ENCODE measurements around the gene CDK9.

The CDK9 gene

GRCh38 chr9:127762111-127762676, 23.6 kb upstream of the CDK9 start:
- no peak for DNase-seq

GRCh38 chr9:127763918-127764384, 21.9 kb upstream of the CDK9 start:
- peak; percentile 52 for DNase-seq

GRCh38 chr9:127765418-127765817, 20.4 kb upstream of the CDK9 start:
- DNase-seq: no peak

- no peak for DNase-seq
These were observed 18.4 kb upstream of the CDK9 start for GRCh38 chr9:127767410-127767809.

- DNase-seq: no peak
These were observed 17.9 kb upstream of the CDK9 start for GRCh38 chr9:127767909-127768331.

GRCh38 chr9:127768698-127769097, 17.1 kb upstream of the CDK9 start:
- no peak for DNase-seq

GRCh38 chr9:127769101-127769500, 16.7 kb upstream of the CDK9 start:
- no peak for DNase-seq

GRCh38 chr9:127769929-127770582, 15.8 kb upstream of the CDK9 start:
- no peak for DNase-seq

- no peak for DNase-seq
These were observed 15.3 kb upstream of the CDK9 start for GRCh38 chr9:127770583-127770904.

- peak; percentile 98 for DNase-seq
These were observed 14.8 kb upstream of the CDK9 start for GRCh38 chr9:127770905-127771569.

DNA sequence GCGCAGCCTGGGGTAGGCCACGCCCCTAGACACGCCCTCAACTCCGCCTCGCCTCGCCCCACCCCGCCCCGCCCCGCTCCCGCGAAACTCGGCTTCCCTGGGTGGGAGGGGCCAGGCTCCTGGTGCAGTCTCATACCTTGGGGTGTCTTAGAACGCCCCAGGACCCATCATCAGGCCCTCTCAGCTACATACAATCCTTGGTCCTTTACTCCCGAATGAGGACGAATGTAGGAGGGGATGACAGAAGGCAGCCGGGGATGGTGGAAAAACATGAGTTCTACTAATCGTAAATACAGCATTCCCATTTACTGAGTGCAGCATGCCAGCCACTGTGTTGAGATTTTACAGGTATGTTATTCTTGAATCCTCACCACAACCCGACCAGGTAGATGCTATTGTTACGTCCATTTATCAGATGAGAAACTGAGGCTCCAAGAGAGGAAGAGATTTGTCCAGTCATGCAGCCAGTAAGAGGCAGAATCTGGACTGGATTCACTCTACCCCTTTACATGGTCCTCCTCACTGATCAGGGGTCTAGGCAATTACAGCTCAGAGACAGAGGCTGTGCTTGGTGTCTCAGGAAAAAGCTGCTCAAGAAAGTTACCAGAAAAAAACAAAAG, 14.2 kb upstream of the CDK9 start:
- DNase-seq: no peak

DNA sequence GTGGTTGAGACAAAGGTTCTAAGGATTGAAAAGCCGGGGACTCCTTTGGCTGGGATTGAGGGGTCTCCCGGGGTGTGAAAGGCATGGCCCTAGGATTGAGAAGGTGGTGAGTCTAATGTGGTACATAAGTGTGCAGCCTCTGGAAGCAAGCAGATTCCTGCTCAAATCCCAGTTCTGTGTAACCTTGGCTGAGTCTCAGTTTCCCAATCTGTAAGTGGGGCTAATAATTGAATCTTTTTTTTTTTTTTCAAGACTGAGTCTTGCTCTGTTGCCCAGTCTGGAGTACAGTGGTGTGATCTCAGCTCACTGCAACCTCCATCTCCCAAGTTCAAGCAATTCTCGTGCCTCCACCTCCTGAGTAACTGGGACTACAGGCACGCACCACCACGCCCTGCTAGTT, 13.2 kb upstream of the CDK9 start:
- DNase-seq: no peak

DNA sequence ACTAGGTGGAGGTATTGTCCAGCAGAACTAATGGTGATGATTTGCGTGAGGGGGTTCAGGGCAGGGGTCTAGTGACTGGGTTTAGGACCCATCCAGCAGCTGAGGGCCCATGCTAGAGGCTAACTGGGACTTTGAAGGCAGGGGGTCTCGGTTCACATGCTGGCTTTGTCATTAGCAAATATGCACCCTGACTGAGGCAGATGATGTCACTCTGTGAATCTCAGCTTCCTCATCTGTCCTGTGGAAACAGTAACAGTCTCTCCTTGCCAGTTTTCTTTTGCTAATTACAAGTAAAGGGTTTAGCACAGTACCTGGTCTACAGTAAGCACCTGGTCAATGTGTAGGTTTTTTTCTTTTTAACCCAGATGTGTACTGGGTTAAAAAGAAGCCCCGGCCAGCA, 12.6 kb upstream of the CDK9 start:
- no peak for DNase-seq

DNA sequence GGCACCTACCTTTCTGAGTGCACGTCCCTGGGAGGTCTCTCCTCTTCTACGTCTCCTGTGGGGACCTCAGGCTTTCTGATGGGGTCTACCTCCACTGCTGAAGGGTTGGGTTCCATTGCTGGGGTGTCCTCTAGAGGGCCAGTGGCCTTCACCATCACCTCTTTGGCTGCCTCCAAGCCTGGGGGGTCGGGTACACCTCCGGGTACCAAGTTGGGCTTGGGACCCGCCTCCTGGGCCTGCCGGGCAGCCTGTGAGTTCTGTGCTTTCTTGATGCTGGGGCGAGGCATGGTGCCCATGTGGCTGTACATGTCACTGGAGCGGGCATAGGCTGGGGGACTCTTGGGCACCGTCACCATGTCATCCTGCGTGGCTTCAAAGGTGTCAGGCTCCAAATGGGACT, 11.9 kb upstream of the CDK9 start:
- DNase-seq: no peak

DNA sequence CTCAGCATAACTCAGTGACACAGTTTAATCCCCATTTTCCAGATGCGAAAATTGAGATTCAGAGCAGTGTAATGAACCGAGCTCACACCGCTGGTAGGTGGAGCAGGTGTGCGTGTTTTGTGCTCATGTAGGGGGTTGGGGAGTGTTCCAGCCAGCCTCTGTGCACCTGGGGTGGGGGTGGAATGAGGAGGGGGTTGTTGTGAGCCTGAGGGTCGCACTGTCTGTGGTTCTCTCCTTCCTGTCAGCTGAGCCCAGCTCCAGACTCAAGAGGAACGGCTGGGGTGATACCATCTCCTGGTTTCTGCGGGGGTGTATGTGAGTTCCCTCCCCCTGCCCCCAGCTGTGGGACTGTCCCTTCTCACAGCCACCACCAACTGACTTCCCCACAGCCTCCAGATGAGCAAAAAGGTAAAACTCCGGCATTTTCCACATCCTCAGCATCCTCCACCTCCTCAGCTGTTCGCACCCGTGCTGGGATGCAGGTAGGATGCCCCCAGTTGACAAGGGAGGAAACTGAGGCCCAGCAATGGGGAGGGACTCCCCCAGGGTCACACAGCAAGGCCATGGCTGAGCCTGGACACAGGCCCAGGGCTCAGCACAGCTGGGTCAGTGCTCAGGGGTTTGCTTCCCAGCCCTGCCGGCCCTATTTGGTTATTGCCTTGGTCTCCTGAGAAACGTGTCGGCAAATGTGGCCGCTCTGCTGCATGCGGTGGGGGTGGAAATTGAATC, 9.5 kb upstream of the CDK9 start:
- DNase-seq: peak; percentile 83

- peak; percentile 45 for DNase-seq
These were observed 8.9 kb upstream of the CDK9 start for GRCh38 chr9:127776924-127777289.

DNA sequence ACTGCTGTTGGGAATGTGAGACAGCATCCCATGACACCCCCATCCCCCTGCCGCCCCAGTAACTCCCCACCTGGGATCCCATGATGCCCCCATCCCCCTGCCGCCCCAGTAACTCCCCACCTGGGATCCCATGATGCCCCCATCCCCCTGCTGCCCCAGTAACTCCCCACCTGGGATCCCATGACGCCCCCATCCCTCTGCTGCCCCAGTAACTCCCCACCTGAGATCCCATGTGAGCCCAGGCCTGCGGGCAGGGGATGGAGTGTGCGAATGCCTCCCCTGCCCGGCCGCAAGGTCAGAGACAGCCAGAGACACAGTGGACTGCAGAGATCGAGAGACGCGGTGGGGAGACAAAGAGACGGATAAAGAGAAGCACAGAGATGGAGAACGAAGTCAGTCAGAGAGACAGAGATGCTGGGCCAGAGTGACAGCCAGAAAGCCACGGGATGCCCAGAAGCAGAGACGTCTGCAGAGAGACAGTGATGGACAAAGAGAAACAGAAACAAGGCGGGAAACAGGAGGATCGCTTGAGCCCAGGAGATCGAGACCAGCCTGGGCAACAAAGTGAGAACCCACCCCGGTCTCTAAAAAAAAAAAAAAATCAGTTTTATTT, 8.4 kb upstream of the CDK9 start:
- DNase-seq: no peak

DNA sequence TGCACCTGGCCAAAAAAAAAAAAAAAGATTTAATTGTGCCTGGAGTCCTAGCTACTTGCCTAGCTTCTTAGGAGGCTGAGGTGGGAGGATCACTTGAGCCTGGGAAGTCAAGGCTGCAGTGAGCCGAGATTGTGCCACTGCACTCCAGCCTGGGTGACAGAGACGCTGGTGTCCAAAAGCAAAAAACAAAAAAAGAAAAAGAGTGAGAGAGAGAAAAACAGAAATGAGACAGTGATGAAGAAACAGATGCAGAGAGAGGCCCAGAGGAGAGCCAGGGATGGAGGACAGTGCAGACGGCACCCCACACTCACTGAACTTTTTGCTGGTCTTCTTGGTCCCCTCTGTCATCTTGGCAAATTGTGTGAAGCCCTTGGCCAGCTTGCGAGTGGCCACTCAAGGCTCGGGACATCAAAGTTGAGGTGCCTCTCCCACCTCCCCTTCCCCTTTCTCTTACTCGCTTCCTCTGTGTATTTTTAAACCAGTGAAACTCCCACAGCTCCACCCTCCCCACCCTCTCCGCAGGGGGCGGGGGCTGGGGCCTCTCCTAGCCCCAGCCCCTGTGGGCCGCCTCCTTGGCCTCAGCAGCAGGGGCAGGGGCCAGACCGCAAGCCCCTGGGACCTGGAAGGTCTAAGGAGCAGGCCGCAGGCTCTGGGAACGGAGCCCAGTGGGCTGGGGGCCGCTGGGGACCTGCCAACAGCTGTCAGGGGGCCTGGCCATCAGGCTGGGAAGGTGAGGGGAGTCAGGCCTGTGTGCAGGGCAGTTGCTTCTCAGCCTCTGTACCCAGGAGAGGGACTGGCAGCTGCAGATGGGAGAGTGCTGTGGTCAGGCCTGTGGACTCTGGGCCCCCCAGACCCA, 7.3 kb upstream of the CDK9 start, which contains the start of gene SH2D3C:
SH2D3C (minus strand) TSS at position 387 of the 856 bp plus-strand sequence; CDS start at position 348, 39 bp downstream.
- DNase-seq: peak; percentile 63

- DNase-seq: peak; percentile 77
These were observed 6.5 kb upstream of the CDK9 start for GRCh38 chr9:127779136-127779981.

DNA sequence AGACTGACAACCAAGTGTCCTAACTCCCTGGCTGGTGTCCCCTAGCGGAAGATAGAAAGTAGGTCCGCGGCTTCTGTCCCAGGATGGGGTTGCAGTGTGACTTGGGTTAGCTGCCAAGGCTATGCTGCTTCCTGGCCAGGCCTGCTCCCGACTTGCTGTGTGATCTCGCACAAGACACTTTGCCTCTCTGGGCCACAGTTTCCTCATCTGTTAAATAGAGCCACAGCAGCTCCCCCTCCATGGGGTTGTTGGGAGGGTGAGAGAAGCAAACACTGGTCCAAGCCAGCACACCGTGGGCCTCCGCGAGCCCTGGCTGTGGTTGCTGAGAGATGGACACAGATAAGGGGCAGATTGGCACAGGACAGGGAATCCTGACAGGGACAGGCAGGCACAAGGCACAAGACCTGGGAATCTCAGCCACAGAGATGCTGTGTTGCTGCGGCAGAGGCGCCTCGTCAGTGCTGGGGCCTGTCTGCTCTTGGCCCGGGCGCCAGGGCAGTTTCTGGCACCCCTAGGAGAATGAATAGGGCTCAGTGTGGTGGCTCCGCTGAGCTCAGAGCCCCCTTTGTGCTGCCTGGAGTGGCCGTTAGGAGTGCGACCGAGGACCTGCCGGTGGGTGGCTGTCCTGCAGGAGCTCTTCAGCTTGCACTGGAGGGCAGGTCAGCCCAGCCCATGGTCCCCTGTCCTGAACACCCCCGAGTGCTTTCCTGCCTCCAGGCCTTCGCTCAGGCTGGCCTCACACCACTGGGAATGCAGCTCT, 5.5 kb upstream of the CDK9 start:
- no peak for DNase-seq

All from activated CD4-positive, alpha-beta T cell treated with anti-CD3 and anti-CD28 coated beads for 48 hours (primary cell).